Left ventricle myocardium inferior (tissue), 1 donor: ENCODE results near the gene OTULINL. TPM values are rescaled to one million over a fixed set of nuclear protein-coding genes. Genes with fewer than 3 reads are reported as not detected.

Source experiments
- DNase-seq: peaks from one replicate; pipeline ENCODE4 v3.0.0-alpha.2; 2020
- H3K27ac ChIP-seq: fragments of 200-600 bp; replicated peaks from 2 replicates; pipeline ENCODE4 v1.8.0; 2021
- H3K27me3 ChIP-seq: fragments of 200-600 bp; 2 replicates; pipeline ENCODE4 v1.8.0; 2021; ENCODE audit warnings: low read depth
- H3K36me3 ChIP-seq: fragments of 200-600 bp; 2 replicates; pipeline ENCODE4 v1.8.0; 2021
- H3K4me1 ChIP-seq: fragments of 200-600 bp; 2 replicates; pipeline ENCODE4 v1.8.0; 2021
- H3K4me3 ChIP-seq: fragments of 200-600 bp; 2 replicates; pipeline ENCODE4 v1.8.0; 2021; ENCODE audit warnings: mild to moderate bottlenecking, moderate library complexity
- H3K9me3 ChIP-seq: fragments of 200-600 bp; replicated peaks from 2 replicates; pipeline ENCODE4 v1.8.0; 2021
- CTCF ChIP-seq: fragments of 200-600 bp; IDR thresholded peaks from 2 replicates; pipeline ENCODE4 v1.8.0; 2021; ENCODE audit warnings: antibody characterized with exemption, mild to moderate bottlenecking, borderline replicate concordance
- intact Hi-C: fragments of 100-400 bp; cut with micrococcal nuclease; formaldehyde crosslinking; loops from one replicate; pipeline ENCODE4 v1.11.0; 2022
- total RNA-seq: library from RNA; stranded (reverse); fragmentation: NEBNext Ultra II Directional; extraction: Animal tissue kit (Norgen Biotek cat#: 25700); gene quantifications from one replicate; pipeline ENCODE4 v1.2.1, GENCODE V29; 2021
- donor health status: DM: no; HTN: yes; CAD: no; lungs with severe emphysema.

The OTULINL gene
- total RNA-seq, 1 donor from 2014 or later, result 3.8 TPM

GRCh38 chr5:14571901-14572300, 9.7 kb upstream of the OTULINL start:
- DNase-seq, result no peak
- peaks cover 2% of the 10 kb centered on the region for H3K27me3 ChIP-seq
- no peaks in the 10 kb centered on the region for H3K36me3 ChIP-seq
- intact Hi-C loops, result no loop called here
- TF ChIP-seq CTCF, result no peak
- no peak overlapping the region for H3K27ac ChIP-seq
- H3K4me1 ChIP-seq, result peaks cover 12% of the 10 kb centered on the region
- no peaks in the 10 kb centered on the region for H3K9me3 ChIP-seq
- H3K4me3 ChIP-seq, result no peak overlapping the region

GRCh38 chr5:14572385-14572784, 9.2 kb upstream of the OTULINL start:
- intact Hi-C loops, result no loop called here
- no peak for TF ChIP-seq CTCF
- Histone ChIP-seq H3K4me1 (peaks cover 12% of the 10 kb centered on the region), H3K36me3 (no peaks in the 10 kb centered on the region), H3K4me3 (no peak overlapping the region), H3K27me3 (peaks cover 7% of the 10 kb centered on the region), H3K9me3 (no peaks in the 10 kb centered on the region), H3K27ac (no peak overlapping the region)
- no peak for DNase-seq

DNA sequence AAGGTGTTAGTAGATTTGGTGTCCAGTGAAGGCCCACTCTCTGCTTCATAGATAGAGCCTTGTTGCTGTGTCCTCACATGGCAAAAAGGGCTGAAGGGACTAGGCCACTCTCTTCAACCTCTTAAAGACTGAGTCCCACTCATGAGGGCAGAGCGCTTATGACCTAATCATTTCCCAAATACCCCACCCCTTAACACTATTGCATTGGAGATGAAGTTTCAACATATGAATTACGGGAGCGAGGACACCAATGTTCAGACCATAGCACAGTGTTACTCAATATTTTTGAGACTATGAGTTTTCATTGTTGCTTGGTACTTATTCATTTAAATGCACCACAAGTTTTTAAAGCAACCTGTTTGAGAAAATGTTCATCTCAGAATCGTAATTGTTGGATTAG, 8.8 kb upstream of the OTULINL start:
- Histone ChIP-seq H3K27me3 (peaks cover 11% of the 10 kb centered on the region), H3K36me3 (no peaks in the 10 kb centered on the region), H3K27ac (no peak overlapping the region), H3K9me3 (no peaks in the 10 kb centered on the region), H3K4me1 (peaks cover 12% of the 10 kb centered on the region), H3K4me3 (no peak overlapping the region)
- no peak for TF ChIP-seq CTCF
- intact Hi-C loops, result no loop called here
- no peak for DNase-seq

DNA sequence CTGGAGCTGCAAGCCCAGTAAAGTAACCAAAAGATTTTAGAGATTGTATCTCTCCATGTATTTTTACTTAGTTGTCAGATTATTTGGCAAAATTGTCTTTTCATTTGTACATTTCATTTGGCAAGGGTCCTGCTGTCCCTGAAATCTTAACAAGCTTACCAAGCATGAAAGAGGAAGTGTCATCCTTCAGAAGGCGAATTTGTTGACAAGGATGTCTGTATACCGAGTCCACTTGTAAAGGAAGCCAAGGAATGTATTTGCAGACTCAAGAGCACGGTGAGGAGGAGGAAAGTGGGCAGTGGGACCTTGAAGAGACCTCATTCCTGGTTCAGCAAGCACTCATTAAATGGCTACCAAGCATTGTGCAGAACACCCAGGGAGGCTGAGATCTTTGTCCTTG, 7.5 kb upstream of the OTULINL start:
- Histone ChIP-seq H3K36me3 (no peaks in the 10 kb centered on the region), H3K4me3 (no peak overlapping the region), H3K27me3 (peaks cover 24% of the 10 kb centered on the region), H3K27ac (peak overlapping the region; percentile 55), H3K4me1 (peaks cover 12% of the 10 kb centered on the region), H3K9me3 (no peaks in the 10 kb centered on the region)
- TF ChIP-seq CTCF, result no peak
- no peak for DNase-seq
- intact Hi-C loops, result no loop called here

DNA sequence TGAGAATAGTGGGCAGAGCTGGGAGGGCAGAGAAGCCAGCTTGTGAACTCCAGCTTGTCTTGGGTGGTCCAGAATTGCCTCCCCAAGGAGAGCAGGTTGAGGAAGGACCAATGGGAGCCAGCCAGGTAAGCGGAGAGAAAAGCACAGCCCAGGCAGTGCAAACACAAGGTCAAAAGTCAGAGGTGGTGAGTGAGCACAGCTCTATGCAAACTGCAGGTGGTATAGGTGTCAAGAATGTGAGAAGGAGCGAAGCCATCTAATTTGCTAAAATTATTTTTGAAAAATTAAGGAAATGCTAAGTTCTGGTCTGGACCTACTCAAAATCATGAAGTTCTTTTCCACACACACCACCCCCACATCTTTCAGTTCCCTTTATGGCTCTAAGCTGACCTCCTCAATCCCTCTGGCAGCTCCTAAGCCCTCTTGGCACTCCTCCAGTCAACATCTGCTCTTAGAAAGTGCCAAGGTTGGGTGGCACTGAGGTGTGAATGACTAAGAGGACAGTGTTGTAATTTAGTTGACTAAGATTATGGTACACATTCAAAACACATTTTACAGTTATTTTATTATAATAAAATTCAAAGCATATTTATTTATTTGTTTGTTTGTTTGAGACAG, 6.6 kb upstream of the OTULINL start:
- peaks cover 12% of the 10 kb centered on the region for H3K4me1 ChIP-seq
- TF ChIP-seq CTCF, result no peak
- H3K27ac ChIP-seq, result peak overlapping the region; percentile 55
- H3K36me3 ChIP-seq, result no peaks in the 10 kb centered on the region
- no peaks in the 10 kb centered on the region for H3K9me3 ChIP-seq
- DNase-seq, result peak; percentile 42
- no peak overlapping the region for H3K4me3 ChIP-seq
- intact Hi-C loops, result no loop called here
- H3K27me3 ChIP-seq, result peaks cover 33% of the 10 kb centered on the region
